ENCODE measurements around the gene CARMIL3.

The CARMIL3 gene

GRCh38 chr14:24080142-24080530 is 28.3 kb downstream of the CARMIL3 start:
- DNase-seq, result no peak

GRCh38 chr14:24080888-24081738 is 29.3 kb downstream of the CARMIL3 start:
- peak; percentile 45 for DNase-seq

DNA sequence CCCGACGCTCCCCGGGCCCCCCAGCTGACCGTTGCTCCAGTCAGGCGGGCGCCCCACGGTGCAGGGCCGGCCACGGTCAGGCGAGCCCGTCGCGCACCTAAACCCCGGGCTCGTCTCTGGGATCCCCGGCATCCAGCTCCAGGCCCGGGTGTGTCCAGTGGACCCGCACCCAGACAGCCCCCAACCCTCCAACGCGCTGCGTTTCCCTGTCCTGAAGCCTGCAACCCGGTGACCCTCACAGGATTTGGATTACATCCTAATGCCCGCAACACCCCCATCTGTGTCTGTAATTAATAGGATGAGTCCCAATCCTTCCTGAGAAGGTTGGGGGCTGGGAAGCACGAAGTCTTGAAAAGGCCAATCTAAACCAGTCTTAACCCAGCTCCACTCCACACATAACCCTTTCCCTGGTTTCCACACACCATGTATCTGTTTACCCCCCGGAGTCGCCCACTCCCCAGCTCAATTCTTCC is 30.0 kb downstream of the CARMIL3 start:
- no peak for DNase-seq

- DNase-seq, result no peak
These were observed 30.7 kb downstream of the CARMIL3 start for GRCh38 chr14:24082411-24083080.

- DNase-seq, result no peak
These were observed 31.7 kb downstream of the CARMIL3 start for GRCh38 chr14:24083462-24083861.

- no peak for DNase-seq
These were observed 32.6 kb downstream of the CARMIL3 start for GRCh38 chr14:24084440-24084839.

GRCh38 chr14:24085215-24085614 is 33.4 kb downstream of the CARMIL3 start:
- DNase-seq, result no peak

GRCh38 chr14:24086193-24086955 is 34.6 kb downstream of the CARMIL3 start:
- no peak for DNase-seq

GRCh38 chr14:24087004-24087403 is 35.2 kb downstream of the CARMIL3 start:
- no peak for DNase-seq

DNA sequence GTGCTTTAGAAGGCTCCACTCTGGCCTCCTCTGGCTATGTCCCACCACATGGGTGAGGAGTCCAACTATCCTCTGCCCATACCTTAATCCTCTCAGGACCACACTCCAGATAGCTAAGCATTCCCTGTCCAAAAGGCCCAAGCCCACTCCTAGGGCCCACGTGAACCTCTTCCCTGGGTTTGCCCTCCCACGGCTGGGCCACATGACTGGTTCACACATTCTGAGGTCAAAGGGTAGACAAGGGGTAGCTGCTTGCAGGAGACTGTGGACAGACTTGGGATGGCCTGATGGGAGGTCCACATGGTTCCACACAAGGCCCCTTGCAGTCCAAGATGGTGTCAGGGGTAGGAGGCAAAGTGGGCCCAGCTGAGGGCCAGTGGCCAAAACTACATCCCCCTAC is 36.3 kb downstream of the CARMIL3 start:
- no peak for DNase-seq

DNA sequence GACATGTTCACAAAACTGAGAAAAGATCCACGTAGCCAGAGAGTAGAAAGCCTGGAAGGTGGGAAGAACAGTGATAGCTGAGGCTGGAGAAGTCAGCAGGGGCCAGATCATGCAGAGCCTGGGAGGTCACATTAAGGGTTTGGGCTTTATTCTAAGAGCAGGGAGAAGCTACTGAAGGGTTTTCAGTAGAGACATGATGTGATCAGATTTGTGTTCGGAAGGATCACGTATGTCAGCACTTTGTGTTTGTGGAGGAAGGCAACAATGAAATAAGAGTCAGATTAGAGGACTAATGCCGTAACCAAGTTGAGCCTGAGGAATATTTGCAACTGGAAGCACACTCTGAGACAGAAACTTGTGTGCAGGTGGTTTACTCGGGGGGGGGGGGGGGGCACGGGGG is 38.1 kb downstream of the CARMIL3 start:
- DNase-seq, result no peak

- no peak for DNase-seq
These were observed 40.3 kb downstream of the CARMIL3 start for GRCh38 chr14:24092110-24092504.

DNA sequence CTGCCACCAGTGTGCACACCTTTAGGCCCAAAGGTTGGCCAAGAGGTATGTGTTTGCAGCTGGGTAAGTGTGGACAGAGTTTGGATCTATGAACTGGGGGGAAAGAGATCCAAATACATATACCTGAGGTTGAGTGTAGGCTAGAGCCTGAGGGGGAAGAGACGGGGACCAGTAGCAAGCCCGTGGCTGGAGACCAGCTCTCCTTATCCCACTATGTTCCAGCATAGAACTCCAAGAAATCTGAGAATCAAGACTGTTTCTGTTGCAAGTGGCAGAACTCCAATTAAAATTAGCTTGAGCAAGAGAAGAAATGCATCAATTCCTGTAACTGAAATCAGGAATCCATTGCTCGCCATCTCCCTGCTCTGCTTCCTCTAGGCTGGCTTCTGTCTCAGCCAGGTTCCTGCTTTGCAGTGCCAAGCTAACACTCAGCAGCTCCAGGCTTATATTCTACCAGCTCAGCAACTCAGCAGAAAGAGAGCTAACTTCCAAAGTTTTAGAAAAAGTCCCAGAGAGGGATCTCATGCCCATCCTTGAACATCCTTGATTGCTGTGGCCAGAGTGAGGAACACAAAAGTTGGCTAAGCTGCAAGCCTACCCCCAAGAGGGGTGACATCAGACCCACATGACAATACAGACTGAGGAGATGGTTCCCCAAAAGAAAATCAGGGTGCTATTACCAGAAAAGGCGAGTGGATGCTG is 40.8 kb downstream of the CARMIL3 start:
- DNase-seq, result no peak

DNA sequence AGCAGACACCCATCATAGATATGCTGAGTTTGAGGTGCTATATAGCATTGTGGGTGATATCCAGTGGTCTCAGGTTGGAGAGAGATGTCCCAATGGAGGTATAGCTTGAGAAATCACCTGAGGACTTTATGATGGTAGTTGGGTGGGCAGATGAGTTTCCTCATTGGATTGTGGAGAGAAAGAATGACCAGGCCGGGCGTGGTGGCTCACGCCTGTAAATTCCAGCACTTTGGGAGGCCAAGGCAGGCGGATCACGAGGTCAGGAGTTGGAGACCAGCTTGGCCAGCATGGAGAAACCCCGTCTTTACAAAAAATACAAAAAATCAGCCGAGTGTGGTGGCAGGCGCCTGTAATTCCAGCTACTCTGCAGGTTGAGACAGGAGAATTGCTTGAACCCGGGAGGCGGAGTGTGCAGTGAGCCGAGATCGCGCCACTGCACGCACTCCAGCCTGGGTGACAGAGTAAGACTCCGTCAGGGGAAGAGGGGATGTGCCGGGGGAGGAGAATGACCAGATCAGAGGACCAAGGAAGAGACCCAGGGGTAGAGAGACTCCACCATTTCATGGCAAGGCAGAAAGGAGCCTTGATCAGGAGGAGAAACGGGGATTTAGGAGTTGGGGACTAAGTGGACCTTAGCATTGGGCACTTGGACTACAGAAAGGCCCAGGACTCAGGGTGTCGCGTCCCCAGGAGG is 41.5 kb downstream of the CARMIL3 start:
- DNase-seq, result no peak

DNA sequence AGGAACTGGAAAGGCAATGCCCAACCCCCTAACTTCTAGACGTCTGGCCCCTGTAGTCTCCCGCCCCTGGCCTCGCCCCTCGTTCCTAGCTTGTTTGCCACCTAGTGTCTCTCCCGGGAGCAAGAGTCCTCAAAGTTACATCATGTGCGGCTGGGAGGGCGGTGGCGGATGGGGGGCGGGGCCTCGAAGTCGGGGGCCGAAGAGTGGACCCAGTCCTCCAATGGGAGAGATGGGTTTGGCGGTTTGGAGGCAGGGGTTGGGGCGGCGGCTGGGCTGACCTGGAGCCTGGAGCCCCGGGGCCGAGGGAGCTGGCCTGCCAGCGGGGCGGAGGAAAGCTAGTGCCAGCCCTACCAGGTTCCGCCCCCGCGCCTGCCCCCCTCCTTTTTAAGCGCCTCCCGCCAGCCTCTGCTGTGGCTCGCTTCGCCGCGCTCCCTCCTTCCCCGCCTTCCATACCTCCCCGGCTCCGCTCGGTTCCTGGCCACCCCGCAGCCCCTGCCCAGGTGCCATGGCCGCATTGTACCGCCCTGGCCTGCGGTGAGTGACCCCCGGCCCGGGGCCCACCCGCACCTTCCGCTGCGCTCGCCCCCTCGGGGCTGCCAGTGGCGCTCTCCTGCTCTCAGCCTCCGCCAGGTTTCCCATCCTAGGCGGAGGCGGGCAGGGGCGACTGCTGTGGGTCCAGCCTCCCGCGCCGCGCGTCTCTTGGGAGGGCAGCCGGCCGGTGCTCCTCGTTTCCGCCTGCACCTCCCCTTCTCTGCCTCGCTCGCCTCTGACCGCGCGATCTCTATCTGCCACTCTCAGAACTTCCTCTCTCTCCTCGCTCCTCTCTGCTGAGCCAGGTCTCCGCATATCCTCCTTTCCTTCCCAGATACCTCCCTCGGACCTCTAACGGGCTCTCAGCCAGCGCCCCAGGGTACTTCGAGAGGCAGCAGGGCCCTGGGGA is 42.4 kb downstream of the CARMIL3 start, which contains the start of gene PCK2:
Gene PCK2, plus strand, starts transcription at position 411 of the 940 bp plus-strand sequence. Its CDS starts 95 bp downstream, at position 506.
- peak; percentile 63 for DNase-seq

GRCh38 chr14:24094841-24095270 is 43.0 kb downstream of the CARMIL3 start:
- no peak for DNase-seq

DNA sequence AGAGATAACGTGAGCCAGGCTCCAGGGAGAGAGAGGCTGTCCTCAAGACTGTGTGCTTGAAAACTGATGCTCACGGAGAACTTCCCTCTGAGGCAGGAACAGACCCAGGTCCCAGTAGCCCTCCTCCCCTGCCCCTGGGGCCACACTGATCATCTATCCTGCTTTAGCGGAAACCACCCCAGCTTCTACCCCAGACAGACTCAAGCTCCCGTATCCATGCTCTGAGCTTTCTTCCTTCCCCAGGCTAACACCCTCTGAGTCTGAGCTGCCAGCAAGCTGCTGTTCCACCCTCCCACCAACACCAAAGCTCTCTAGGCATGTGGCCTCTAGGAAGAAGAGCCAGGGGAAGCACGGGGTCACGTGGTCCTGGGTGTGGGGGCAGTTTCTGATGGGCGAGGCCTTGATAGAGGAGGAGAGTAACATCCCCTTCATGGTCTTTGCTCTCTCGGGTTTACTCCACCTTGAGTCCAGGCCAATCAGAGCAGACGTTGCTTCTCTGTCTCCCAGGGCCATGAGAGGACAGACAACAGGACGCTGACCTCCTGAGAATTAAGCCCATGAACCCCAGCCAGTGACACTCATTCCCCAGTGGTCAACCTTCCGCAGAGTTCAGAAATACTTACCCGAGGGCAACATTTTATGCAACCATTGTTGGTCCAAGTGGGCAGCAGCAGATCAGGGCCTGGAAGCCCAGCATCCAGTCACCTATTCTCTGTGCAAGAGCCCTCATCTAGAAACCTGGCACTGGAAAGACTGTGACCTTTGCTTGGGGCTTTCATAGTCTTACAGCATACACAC is 43.7 kb downstream of the CARMIL3 start:
- DNase-seq, result no peak

- DNase-seq, result no peak
These were observed 44.9 kb downstream of the CARMIL3 start for GRCh38 chr14:24096545-24097181.

DNA sequence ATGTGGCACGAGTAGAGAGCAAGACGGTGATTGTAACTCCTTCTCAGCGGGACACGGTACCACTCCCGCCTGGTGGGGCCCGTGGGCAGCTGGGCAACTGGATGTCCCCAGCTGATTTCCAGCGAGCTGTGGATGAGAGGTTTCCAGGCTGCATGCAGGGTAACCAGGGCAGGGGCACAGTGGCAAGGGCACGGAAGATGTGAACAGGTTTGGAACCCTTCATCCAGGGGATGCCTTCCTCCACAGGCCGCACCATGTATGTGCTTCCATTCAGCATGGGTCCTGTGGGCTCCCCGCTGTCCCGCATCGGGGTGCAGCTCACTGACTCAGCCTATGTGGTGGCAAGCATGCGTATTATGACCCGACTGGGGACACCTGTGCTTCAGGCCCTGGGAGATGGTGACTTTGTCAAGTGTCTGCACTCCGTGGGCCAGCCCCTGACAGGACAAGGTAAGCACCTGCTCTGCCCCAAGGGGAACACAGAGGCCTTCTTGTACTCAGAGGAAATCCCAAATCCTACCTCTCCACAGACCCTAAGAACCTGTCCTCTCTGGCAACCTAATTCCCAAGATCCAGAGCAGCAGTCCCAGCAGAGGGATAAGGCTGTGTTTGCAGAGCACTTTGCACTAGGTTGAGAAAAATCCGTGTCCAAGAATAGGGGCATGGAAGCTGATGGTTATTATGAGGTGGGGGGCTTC is 46.6 kb downstream of the CARMIL3 start:
- no peak for DNase-seq

All from effector CD4-positive, alpha-beta T cell (primary cell).